IPS-NIHi7 (cell line): Measurements from ENCODE around the gene KCNK1.

ENCODE experiments used
- DNase-seq: peaks from one replicate; pipeline ENCODE4 v3.0.0; 2012; ENCODE audit warnings: mixed read lengths; ENCODE audit errors: extremely low spot score

KCNK1 gene

GRCh38 chr1:233613252-233614172, at the start of gene KCNK1:
KCNK1 (plus strand) TSS chr1:233614106; CDS start chr1:233614172, 66 bp downstream.
- DNase-seq = peak; percentile 87

GRCh38 chr1:233565313-233565712, 48.6 kb upstream of the KCNK1 start:
- DNase-seq = no peak

- DNase-seq = no peak
These were observed 47.0 kb upstream of the KCNK1 start for GRCh38 chr1:233566886-233567285.

GRCh38 chr1:233569636-233570035, 44.3 kb upstream of the KCNK1 start:
- no peak for DNase-seq

DNA sequence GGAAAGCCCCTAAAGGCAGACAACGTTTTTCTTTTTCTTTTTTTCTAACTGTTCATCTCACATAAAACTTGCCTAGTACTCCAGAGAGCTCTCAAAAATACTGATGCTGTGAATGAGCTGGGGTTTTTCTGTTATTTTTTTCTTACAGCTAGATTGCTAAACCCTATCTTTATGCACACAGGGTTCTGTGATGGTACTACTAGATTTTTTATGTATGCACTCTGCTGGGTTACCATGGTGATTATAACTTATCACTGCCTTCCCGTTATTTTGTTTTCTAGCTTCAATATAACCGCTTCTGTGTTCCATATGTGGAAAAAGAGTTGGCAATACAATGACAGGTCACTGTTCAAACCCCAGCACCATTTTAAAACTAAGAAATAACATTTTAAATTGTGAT, 43.7 kb upstream of the KCNK1 start:
- DNase-seq = no peak

GRCh38 chr1:233570706-233571105, 43.2 kb upstream of the KCNK1 start:
- DNase-seq = no peak

DNA sequence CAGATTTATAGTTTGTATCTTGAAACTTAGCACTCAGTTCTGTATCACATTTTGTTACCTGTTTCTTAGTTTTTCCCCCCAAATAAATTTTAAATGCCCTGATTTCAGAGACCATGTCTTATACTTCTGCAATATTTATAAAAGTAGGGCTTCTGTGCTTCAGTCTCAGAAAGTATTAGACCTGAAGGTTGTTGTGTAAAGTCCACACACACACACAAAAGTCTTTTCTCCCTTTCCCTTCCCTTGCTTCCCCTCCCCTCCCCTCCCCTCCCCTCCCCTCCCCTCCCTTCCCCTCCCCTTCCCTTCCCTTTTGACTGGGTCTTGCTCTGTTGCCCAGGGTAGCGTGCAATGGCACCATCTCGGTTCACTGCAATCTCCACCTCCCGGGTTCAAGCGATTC, 41.0 kb upstream of the KCNK1 start:
- DNase-seq = no peak

GRCh38 chr1:233575450-233575849, 38.5 kb upstream of the KCNK1 start:
- no peak for DNase-seq

GRCh38 chr1:233582439-233582838, 31.5 kb upstream of the KCNK1 start:
- DNase-seq = no peak

- DNase-seq = no peak
These were observed 29.5 kb upstream of the KCNK1 start for GRCh38 chr1:233584376-233584775.

- no peak for DNase-seq
These were observed 29.0 kb upstream of the KCNK1 start for GRCh38 chr1:233584931-233585330.

DNA sequence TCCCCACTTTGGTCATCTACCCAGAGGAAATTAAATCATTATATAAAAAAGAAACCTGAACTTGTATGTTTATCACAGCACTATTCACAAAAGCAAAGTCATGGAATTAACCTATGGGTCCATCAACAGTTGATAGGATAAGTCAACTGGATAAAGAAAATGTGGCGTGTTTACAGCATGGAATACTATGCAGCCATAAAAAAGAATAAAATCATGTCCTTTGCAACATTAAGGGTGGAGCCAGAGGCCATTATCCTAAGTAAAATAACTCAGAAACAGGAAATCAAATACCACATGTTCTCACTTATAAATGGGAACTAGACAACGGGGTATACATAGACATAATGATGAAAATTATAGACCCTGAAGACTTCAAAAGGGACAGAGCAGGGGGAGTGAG, 27.6 kb upstream of the KCNK1 start:
- no peak for DNase-seq

- no peak for DNase-seq
These were observed 26.7 kb upstream of the KCNK1 start for GRCh38 chr1:233587196-233587595.

DNA sequence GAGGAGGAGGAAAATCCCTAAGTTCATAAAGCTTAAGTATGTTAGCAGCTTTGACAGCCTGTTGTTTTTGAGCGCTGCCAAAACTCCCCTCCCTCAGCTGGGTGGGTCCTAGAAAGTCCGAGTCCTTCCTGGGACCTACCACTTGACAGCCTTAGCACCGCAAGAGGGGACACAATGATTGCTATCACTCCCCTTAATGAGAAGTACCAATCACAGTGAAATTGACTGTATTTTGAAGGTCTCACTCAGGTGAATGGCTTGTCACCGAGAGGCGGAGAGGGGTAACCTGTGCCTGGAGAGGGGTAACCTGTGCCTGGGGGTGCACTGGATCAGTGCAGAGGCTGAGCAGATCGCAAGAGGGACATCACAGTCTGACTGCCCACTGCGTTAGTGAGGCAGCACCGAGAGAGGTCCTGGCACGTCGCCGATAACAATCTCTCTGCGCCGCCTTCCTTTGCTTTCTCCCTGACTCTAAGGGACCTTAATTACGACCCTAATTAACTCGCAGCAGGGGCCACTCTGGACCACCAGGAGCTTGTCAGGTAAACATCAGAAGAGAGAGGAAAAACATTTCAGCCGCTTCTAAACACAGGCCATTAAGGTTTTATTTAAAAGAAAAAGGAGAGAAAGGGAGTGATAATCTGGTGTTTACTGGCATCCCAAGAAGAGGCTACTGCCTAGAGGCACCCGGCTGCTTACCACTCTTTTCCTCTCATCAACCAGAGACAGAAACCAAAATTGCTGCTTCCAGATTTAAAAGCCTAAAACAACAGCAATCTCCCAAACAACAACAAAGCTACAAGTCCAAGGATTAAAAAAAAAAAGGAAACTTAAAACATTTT, 25.7 kb upstream of the KCNK1 start:
- peak; percentile 69 for DNase-seq

- DNase-seq = no peak
These were observed 16.4 kb upstream of the KCNK1 start for GRCh38 chr1:233597489-233597901.

DNA sequence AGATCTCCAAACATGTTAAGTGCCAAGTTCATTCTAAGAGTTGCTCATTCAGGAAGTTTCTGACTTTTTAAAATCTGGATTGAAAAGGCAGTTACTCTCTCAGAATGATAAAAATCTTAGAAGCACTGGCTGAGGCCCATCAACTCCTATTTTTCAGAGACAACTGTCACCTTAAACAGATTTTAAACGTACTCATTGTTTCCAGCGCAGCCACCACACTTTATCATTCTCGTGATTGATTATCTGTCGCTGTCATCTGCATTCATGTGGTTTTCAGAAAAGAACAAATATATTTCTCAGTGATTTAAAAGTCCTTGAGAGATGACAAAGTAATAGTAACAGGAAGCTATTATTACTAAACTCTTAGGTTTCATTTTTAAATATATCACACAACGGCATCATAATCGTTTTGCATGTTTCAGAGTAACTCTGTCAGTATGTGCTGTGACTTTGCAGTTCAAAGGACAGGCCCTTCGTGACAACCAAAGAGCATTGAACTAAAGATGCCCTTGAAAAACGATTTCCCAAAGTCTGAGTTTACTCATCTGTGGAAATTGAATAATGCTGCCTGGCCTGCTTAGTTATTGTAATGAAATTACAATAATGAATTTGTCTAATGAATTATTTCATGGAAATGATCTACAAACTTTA, 14.9 kb upstream of the KCNK1 start:
- no peak for DNase-seq

- DNase-seq = no peak
These were observed 14.3 kb upstream of the KCNK1 start for GRCh38 chr1:233599542-233600073.

DNA sequence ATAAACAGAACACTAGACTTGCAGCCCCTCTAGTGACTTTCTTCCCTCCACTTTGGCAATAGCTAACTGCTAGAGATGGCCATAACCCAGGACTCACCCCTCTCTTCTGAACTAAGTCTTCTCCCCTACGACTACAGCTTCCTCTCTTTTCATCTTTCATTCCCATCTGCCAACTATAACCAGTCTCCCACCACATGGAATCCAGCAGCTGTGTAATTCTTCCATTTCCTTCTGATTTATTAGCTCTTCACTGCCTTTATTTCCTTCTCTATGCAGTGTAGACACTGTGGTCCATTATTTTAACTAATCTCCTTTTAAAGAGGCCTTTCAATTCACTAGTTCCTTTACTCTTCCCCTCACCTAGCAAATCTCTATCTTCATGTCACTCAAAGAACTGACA, 13.4 kb upstream of the KCNK1 start:
- no peak for DNase-seq

DNA sequence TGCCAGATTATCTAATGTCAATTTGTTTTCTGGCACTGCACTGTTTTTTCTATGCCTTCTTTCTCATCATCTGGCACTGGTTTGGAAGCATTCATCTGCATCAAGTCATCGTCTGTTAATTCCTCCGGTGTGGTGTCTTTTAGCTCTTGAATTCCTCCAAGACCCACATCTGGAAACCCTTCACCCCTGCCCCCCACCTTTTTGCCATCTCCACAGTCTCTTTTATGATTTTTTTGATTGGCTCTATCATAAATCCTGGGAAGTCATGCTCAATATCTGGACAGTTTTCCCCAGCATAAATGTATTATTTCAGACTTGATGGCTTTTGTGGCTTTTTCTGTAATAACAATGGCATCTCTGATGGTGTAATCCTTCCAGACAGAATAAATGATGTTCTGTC, 10.4 kb upstream of the KCNK1 start:
- no peak for DNase-seq

DNA sequence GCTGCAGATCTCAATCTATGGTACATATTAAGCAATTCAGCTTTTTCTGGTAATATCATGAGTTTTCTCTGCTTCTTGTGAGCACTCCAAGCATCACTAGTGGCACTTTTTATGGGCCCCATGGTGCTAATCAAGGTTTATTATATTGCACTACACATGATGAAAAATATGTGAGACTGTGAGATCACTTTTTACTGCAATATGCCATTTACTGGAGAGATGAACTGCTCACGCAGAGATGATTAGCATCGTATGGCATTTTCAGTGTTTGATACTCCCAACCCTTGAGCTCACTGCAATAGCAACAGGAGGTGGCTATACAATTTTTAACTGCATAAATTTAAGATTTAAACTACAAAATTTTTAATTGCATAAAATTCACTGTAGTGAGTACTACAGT, 8.7 kb upstream of the KCNK1 start:
- no peak for DNase-seq

GRCh38 chr1:233606813-233607212, 7.1 kb upstream of the KCNK1 start:
- no peak for DNase-seq
